Measurements from ENCODE around the gene C20orf204.

C20orf204 gene

DNA sequence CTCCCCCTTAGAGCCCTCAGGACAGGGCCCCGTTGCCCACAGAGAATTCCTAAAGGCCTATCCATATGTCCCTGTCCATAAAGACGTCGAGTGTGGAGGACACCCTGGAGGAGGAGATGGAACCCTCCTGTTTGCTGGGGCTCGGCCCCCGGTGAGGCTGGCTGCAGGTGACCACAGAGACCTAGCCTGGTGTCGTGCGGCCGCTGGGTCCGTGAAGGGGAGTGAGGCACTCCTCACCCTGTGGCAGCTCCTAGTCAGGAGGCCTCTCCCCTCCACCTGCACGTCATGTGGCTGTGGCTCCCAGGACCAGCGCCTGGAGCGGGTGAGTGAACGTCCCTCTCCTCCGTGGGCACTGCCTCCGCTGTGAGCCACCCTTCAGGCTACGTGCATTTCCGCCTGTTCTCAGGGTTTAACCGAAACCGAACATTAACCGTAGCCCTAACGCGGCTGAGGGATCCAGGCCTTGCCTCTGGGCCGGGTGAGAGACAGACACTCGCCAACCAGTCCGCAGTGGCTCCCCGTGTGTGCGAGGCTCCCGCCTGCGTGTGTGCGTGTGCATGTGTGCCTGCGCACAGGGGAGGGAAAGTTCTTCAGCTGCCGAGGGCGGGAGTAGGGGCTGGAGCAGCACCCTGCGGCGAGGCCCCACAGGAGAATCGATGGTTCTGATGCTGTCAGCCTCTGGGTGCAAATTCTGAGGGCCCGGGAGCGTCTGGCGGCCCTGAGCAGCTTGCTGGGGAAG lies 21.1 kb downstream of the C20orf204 start:
- no peak for DNase-seq

GRCh38 chr20:64057628-64058498 lies 21.9 kb downstream of the C20orf204 start:
- peak; percentile 79 for DNase-seq

GRCh38 chr20:64058536-64058935 lies 22.6 kb downstream of the C20orf204 start:
- DNase-seq, result no peak

- DNase-seq, result no peak
Measured at GRCh38 chr20:64062276-64062595, 26.3 kb downstream of the C20orf204 start.

- DNase-seq, result peak; percentile 93
Measured at GRCh38 chr20:64062596-64063388, 26.8 kb downstream of the C20orf204 start, which contains the start of gene TCEA2. Gene TCEA2 (plus strand): TSS chr20:64063198. CDS start chr20:64063313, 115 bp downstream.

DNA sequence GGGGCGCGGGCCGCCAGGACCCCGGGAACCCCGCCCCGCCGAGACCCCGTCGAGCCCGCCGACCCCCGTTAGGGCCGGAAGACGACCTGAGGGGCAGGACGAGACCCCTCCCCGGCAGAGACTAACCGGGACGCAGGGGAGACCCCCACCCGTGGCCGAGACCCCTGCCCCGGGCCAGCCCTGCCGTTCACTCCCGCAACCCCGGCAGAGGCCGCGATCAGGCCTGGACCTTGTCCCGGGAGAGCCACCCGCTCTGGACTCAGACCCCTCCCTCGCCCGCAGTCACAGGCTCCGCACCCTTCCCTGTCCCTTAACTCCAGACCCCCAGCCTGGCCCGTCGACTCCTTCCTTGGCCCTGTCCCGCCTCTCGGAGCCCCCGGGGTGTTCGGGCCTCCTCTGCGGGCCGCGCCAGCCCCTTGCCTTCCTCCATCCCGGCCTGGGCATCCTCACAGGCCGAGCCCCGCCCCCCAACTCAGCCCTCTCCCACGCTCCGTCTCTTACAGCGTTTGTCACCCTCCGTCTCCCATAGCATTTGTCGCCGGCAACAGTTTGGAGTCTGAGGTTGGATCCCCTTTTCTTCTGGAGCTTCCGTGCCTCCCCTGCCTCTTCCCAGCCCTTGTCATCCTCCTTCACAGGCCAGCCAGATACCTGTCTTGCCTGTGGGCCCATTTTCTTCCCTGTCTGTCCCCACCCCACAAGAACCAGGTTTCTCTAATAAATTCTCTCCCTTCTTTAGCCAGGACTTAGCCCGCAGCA lies 27.6 kb downstream of the C20orf204 start:
- no peak for DNase-seq

- DNase-seq, result no peak
Measured at GRCh38 chr20:64064145-64064698, 28.2 kb downstream of the C20orf204 start.

- no peak for DNase-seq
Measured at GRCh38 chr20:64065062-64065973, 29.3 kb downstream of the C20orf204 start.

DNA sequence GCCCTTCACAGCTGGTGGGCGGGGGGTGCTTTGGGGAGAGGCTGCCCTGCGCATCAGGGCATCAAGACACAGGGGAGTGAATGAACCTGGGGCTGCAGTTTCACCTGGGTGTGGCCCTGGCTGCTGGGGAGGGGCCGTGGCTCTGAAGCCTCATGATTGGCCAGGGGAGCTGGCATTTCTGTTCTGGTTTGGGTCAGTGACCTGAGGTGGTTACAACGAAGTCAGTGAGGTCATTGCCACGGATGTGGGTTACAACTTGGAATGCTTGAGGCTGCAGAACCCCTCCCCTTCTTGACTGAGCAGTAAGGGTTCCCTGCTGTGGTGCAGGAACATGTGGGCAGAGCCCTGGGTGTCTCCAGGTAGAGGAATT lies 30.0 kb downstream of the C20orf204 start:
- peak; percentile 41 for DNase-seq

DNA sequence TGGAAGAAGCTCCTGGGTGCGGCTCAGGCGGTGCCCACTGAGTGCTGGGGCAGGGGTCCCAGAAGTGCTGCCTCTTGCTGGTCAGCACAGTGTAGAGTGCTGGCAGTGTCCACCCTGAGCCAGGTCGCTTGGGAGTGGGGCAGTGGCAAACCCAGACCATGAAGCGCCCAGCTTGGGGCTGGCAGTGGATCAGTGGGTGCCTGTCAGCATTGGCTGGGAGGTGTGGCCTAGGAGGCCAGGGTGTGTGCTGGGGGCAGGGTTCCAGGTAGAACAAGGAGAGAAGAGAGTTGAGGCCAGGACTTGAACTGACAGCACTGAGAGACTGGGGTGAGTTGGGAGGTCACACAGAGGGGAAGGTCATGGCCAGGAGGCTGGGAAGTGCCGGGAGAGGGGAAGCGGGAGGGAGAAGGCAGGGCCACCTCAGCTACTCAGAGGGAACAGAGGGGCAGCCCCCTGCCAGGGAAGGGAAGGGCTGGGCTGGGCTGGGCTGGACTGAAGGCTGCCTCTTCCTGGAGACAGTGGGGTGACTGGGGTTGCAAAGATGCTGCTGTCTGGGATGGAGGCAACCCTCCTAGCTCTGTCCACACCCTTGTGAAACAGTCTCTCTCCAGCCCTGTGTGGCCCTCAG lies 31.1 kb downstream of the C20orf204 start:
- no peak for DNase-seq

DNA sequence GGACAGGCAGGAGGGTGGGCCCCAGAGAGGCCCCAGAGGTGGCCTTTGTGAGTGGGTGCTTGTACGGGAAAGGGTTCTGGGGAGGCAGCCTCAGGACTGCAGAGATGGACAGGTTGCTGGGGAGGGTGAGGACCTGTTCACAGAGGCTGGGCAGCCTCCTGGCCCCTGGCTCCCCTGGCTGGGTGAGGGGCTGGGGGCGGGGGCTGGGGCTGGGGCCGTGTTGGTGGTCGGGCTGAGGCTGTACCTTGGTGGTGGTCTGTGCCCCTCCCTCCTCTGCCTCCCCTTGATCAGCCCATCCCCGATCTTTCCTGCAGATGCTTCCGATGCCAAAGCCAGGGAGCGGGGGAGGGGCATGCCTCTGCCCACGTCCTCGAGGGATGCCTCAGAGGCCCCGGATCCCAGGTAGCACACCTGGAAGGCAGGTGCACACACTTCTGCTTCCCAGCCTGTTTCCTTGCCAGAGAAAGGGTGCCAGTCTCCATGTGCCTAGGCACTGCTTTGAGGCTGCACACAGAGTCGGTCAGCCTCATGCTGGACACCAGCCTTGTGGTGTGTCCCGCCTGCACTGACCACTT lies 31.8 kb downstream of the C20orf204 start:
- DNase-seq, result no peak

DNA sequence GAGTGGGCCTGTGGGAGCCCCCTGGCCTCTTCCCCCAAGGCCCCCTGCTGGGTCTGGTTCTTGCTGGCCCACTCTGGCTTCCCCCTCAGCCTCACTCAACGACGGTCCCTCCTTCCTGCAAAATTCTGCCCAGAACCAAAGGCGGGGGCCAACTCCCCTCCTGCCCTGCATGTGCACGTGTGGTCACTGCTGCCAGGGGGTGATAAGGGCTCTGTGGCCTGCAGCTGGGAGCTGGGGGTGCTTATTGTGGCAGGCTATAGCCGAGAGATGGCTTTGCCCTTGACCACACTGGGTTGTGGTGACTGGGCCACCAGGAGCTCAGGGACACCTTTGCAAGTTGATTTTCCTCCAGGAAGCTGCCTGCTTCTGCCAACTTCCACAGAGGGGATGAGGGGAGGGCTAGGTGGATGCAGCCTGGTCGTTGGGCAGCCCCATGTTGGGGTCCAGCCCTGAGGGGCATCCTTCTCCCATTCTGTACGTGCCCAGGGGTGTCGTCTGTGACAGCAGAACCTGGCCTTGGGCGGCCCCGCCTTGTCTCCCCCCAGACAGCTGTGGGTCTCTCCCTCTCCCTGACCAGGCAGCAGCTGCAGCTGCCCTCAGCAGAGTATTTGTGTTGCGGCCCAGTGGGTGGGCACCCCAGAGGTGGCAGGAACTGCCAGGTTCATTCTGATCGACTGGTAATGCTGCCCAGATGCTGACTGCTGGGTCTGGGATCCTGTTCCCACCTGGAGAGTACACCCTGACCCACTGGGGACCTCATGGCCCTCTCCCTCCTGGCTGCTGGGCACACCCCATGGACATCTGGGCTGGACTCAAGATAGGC lies 32.6 kb downstream of the C20orf204 start:
- DNase-seq, result no peak

GRCh38 chr20:64069209-64069613 lies 33.2 kb downstream of the C20orf204 start:
- no peak for DNase-seq

- no peak for DNase-seq
Measured at GRCh38 chr20:64069614-64070243, 33.7 kb downstream of the C20orf204 start.

DNA sequence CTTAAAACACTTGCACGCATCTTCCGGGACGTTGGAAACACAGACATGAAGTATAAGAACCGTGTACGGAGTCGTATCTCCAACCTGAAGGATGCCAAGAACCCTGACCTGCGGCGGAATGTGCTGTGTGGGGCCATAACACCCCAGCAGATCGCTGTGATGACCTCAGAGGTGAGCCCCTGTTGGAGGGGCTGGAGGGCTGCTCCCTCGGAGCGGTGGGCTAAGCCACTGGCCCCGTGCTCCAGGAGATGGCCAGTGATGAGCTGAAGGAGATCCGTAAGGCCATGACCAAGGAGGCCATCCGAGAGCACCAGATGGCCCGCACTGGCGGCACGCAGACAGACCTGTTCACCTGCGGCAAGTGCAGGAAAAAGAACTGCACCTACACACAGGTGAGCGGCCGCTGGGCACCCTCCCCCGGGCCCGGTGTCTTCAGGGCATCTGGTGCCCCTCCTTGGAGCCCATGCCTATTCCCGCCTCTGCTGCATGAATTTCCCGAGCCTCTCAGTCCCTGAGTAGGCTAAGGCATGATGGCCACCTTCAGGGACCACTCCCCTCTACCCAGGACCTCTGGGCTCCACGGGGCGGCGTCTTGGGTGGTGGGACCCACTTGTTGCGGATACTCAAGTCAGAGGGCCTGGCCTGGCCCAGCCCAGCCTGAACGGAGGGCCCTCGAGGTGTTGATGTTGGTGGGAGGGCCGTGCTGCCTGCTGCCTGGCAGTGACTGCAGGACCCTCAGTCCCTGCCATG lies 34.4 kb downstream of the C20orf204 start:
- no peak for DNase-seq

DNA sequence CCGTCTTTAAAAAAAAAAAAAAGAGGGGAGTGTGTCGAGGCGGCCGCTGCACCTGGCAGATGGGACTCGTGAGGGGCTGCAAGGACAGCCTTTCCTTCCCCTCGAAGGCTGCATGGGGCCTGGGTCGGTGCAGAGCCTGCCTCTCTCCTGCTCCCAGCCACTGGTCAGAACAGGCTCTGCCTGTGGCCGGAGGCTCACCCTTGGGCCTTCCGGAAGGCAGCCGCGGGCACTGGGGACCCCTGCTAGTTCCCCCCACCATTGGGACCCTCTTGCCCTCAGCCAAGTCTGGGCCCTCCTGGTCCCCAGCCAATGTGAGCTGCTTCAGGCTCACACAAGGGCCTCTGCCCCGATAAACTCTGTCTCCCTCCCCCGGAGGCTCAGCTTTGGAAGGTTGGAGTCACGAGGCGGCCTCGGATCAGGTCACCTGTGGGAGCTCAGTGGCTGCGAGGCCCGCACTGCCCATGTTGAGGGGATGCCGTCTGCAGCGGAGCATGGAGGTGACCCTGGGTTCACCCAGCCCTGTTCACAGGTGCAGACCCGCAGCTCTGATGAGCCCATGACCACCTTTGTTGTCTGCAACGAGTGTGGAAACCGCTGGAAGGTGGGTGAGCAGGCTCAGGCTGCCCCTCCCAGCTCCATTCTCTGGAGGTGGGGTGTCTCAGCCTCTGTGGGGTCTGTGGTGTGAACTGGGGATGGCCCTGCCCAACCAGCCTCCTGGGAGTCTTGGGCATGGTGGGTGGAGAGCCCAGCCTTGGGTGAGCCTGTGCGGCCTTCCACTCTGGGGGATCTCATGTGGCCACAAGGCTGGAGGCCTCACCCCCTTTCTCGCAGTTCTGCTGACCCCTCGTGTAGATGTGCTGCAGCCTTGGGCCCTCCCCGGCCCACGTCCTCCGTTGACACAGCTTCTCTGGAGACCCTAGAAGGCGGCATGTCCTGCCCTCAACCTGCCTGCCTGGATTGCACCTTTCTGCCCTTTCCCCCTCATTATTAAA lies 35.7 kb downstream of the C20orf204 start:
- no peak for DNase-seq

All from activated gamma-delta T cell treated with Interleukin-2 at 50 U/mL for 16 hours (primary cell).